ENCODE measurements around the gene LHX4.

DNA sequence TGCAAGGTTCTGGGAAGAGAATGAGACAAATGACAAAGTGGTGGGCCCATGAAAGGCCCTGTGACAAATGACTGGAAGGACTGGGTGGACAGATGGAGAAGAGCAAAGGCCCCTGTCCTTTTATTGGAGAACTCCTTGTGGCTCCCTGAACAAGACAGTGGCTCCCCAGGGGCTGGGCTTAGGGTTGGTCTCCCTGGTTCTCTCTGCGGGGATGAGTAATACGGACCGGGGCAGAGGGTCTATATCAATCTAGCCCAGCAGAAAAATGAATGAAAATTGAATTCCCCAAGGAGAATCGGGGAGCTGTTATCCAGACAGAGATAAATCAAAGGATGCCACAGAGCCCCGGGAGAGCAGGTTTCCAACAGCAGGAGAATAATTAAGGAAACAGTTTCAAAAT lies 5.2 kb upstream of the LHX4 start:
- TF ChIP-seq, protein P1, sequence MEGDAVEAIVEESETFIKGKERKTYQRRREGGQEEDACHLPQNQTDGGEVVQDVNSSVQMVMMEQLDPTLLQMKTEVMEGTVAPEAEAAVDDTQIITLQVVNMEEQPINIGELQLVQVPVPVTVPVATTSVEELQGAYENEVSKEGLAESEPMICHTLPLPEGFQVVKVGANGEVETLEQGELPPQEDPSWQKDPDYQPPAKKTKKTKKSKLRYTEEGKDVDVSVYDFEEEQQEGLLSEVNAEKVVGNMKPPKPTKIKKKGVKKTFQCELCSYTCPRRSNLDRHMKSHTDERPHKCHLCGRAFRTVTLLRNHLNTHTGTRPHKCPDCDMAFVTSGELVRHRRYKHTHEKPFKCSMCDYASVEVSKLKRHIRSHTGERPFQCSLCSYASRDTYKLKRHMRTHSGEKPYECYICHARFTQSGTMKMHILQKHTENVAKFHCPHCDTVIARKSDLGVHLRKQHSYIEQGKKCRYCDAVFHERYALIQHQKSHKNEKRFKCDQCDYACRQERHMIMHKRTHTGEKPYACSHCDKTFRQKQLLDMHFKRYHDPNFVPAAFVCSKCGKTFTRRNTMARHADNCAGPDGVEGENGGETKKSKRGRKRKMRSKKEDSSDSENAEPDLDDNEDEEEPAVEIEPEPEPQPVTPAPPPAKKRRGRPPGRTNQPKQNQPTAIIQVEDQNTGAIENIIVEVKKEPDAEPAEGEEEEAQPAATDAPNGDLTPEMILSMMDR (IDR thresholded peaks at IDR 0.05): no peak
- no peak for TF ChIP-seq POLR2A (IDR thresholded peaks at IDR 0.05)
- no peak for TF ChIP-seq EP300 (IDR thresholded peaks at IDR 0.05)
- TF ChIP-seq POLR2AphosphoS5 (IDR thresholded peaks at IDR 0.05): no peak

Data from suprapubic skin (tissue), 4 donors.